ENCODE results near the gene GLDN. TPM values are rescaled to one million over a fixed set of nuclear protein-coding genes. Genes with fewer than 3 reads are reported as not detected.

The GLDN gene
- total and polyA plus RNA-seq, 2 of the 8 experiments (the other 6 are each of a cell fraction or from before 2014, with no cell fraction given) = 0.24 to 0.50 TPM

DNA sequence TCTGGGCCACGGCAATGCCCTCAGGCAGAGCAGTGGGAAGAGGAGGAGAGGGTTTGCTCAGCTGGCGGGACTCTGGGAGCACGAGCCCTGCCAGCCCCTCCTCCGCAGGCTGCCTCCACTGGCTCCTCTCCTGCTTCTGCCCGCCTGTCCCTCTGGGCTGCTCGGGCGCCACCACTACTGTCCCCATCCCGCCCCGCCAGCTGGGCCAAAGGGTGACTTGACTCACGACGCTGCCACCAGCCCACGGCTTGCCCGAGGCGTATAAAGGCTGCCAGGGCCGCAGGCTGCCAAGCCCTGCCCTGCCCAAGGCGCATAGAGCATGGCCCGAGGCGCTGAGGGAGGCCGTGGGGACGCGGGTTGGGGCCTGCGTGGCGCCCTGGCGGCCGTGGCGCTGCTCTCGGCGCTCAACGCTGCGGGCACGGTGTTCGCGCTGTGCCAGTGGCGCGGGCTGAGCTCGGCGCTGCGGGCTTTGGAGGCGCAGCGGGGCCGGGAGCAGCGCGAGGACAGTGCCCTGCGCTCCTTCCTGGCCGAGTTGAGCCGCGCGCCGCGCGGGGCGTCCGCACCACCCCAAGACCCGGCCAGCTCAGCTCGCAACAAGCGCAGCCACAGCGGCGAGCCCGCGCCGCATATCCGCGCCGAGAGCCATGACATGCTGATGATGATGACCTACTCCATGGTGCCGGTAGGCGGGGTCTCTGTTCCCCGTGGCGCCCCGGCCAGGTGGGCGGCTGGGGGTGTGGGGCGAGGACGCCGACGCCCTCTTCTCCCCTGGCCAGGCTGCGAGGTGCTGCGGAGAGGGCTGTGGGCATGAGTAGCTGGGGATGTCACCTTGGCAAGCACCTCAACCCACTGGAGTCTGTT, at the start of gene GLDN (continued):
- TF ChIP-seq, protein P1, sequence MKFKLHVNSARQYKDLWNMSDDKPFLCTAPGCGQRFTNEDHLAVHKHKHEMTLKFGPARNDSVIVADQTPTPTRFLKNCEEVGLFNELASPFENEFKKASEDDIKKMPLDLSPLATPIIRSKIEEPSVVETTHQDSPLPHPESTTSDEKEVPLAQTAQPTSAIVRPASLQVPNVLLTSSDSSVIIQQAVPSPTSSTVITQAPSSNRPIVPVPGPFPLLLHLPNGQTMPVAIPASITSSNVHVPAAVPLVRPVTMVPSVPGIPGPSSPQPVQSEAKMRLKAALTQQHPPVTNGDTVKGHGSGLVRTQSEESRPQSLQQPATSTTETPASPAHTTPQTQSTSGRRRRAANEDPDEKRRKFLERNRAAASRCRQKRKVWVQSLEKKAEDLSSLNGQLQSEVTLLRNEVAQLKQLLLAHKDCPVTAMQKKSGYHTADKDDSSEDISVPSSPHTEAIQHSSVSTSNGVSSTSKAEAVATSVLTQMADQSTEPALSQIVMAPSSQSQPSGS (IDR thresholded peaks at IDR 0.05; ENCODE audit: low read length) = no peak
- TF ChIP-seq, protein P2, sequence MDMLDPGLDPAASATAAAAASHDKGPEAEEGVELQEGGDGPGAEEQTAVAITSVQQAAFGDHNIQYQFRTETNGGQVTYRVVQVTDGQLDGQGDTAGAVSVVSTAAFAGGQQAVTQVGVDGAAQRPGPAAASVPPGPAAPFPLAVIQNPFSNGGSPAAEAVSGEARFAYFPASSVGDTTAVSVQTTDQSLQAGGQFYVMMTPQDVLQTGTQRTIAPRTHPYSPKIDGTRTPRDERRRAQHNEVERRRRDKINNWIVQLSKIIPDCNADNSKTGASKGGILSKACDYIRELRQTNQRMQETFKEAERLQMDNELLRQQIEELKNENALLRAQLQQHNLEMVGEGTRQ (IDR thresholded peaks at IDR 0.05; ENCODE audit: low read length) = no peak
- TF ChIP-seq SIRT6 (IDR thresholded peaks at IDR 0.05; ENCODE audit: low read length) (no peak), RXRA (IDR thresholded peaks at IDR 0.05; ENCODE audit: insufficient read depth, low read depth, low read length) (no peak), PHF8 (conservative IDR thresholded peaks at IDR 0.05; ENCODE audit: low read depth, low read length) (no peak), KDM5A (IDR thresholded peaks at IDR 0.05; ENCODE audit: low read length) (no peak)
- TF ChIP-seq, protein P3, sequence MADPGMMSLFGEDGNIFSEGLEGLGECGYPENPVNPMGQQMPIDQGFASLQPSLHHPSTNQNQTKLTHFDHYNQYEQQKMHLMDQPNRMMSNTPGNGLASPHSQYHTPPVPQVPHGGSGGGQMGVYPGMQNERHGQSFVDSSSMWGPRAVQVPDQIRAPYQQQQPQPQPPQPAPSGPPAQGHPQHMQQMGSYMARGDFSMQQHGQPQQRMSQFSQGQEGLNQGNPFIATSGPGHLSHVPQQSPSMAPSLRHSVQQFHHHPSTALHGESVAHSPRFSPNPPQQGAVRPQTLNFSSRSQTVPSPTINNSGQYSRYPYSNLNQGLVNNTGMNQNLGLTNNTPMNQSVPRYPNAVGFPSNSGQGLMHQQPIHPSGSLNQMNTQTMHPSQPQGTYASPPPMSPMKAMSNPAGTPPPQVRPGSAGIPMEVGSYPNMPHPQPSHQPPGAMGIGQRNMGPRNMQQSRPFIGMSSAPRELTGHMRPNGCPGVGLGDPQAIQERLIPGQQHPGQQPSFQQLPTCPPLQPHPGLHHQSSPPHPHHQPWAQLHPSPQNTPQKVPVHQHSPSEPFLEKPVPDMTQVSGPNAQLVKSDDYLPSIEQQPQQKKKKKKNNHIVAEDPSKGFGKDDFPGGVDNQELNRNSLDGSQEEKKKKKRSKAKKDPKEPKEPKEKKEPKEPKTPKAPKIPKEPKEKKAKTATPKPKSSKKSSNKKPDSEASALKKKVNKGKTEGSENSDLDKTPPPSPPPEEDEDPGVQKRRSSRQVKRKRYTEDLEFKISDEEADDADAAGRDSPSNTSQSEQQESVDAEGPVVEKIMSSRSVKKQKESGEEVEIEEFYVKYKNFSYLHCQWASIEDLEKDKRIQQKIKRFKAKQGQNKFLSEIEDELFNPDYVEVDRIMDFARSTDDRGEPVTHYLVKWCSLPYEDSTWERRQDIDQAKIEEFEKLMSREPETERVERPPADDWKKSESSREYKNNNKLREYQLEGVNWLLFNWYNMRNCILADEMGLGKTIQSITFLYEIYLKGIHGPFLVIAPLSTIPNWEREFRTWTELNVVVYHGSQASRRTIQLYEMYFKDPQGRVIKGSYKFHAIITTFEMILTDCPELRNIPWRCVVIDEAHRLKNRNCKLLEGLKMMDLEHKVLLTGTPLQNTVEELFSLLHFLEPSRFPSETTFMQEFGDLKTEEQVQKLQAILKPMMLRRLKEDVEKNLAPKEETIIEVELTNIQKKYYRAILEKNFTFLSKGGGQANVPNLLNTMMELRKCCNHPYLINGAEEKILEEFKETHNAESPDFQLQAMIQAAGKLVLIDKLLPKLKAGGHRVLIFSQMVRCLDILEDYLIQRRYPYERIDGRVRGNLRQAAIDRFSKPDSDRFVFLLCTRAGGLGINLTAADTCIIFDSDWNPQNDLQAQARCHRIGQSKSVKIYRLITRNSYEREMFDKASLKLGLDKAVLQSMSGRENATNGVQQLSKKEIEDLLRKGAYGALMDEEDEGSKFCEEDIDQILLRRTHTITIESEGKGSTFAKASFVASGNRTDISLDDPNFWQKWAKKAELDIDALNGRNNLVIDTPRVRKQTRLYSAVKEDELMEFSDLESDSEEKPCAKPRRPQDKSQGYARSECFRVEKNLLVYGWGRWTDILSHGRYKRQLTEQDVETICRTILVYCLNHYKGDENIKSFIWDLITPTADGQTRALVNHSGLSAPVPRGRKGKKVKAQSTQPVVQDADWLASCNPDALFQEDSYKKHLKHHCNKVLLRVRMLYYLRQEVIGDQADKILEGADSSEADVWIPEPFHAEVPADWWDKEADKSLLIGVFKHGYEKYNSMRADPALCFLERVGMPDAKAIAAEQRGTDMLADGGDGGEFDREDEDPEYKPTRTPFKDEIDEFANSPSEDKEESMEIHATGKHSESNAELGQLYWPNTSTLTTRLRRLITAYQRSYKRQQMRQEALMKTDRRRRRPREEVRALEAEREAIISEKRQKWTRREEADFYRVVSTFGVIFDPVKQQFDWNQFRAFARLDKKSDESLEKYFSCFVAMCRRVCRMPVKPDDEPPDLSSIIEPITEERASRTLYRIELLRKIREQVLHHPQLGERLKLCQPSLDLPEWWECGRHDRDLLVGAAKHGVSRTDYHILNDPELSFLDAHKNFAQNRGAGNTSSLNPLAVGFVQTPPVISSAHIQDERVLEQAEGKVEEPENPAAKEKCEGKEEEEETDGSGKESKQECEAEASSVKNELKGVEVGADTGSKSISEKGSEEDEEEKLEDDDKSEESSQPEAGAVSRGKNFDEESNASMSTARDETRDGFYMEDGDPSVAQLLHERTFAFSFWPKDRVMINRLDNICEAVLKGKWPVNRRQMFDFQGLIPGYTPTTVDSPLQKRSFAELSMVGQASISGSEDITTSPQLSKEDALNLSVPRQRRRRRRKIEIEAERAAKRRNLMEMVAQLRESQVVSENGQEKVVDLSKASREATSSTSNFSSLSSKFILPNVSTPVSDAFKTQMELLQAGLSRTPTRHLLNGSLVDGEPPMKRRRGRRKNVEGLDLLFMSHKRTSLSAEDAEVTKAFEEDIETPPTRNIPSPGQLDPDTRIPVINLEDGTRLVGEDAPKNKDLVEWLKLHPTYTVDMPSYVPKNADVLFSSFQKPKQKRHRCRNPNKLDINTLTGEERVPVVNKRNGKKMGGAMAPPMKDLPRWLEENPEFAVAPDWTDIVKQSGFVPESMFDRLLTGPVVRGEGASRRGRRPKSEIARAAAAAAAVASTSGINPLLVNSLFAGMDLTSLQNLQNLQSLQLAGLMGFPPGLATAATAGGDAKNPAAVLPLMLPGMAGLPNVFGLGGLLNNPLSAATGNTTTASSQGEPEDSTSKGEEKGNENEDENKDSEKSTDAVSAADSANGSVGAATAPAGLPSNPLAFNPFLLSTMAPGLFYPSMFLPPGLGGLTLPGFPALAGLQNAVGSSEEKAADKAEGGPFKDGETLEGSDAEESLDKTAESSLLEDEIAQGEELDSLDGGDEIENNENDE (IDR thresholded peaks at IDR 0.05; ENCODE audit: insufficient replicate concordance, low read length) = no peak
